Activated CD4-positive, CD25-positive, alpha-beta regulatory T cell treated with anti-CD3 and anti-CD28 coated beads, Interleukin-2, amount 50 U/mL, for 72 hours (primary cell): ENCODE results near the gene MTARC2.

Experiments used
- DNase-seq: peaks from one replicate; pipeline ENCODE4 v3.0.0; 2021

Gene MTARC2

DNA sequence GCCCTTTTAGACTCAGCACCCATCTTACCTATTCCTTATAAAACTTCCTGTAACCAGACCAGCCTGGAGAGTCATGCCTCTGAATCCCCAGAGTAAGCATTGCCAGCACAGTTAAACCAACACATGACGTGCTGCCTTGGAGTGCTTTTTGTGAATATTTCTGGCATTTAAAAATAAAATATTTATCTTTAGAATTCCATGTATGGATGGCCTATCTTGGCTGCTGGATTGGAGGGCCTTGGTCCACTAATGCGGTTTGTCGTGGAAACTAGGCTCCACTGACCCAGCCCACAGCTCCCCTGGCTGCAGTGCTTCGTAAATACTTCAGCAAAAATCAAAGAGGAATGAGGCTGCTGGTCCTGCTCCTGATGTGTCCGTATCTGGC, 56.1 kb downstream of the MTARC2 start:
- DNase-seq: no peak

DNA sequence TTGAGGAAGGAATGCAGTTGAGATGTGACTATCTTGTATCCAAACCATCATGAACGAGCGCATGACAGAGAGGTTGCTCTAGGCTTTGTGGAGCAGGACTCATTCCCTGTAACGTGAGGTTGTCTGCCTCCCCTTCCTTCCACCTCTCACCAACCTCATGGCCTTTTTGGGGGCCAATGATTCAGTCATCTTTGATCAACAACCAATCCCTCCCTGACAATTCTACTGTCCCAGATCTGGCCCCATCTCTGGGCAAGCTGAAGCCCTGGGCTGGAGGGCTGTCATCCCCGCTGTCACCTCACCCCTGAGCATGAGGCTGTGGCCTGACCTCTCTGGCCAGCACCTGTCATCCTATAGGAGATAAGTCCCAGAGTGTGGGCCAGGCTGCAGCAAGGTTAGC, 58.3 kb downstream of the MTARC2 start:
- DNase-seq: no peak

GRCh38 chr1:220807726-220808125, 59.6 kb downstream of the MTARC2 start:
- no peak for DNase-seq

DNA sequence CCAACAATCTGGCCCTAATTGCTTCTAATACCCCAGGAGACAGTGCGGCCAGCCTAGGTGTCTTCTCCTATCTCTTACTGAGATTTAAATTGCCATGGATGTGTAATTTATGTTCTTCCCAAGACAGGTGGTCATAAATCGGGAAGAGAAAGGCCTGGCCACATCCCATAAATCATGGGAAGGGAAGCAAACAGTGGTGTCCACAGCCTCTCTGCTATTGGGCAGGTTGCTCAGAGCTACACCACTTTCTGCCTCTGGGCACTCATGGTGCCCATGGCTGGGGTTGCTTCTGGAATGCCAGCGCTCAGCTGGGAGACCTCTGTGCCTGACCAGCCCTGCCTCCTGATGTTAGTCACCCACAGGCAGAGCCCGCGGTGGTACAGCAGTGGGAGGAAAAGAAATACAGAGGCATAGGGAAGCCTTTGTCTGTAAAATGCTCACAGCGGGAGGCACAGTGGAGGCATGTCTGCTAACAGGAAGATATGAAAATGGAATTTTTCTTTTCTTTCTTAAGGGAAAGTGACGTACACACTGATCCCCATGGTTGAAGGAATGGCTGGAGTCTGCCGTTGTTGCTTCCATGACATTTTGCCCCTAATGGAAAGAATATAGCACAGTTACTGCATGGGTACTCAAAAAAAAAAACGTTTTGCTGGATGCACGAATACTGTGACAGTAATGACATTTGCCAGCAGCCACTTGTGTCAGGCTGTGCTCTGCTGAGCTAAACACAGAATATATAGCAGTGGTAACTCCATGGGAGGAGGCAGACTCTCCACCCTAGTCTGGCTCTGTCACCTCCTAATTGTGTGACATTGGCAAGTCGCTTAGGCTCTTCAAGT, 60.4 kb downstream of the MTARC2 start:
- DNase-seq: no peak

GRCh38 chr1:220809187-220809550, 61.0 kb downstream of the MTARC2 start:
- DNase-seq: no peak

GRCh38 chr1:220809704-220810103, 61.6 kb downstream of the MTARC2 start:
- DNase-seq: no peak

GRCh38 chr1:220810179-220810653, 62.1 kb downstream of the MTARC2 start:
- DNase-seq: peak; percentile 68

DNA sequence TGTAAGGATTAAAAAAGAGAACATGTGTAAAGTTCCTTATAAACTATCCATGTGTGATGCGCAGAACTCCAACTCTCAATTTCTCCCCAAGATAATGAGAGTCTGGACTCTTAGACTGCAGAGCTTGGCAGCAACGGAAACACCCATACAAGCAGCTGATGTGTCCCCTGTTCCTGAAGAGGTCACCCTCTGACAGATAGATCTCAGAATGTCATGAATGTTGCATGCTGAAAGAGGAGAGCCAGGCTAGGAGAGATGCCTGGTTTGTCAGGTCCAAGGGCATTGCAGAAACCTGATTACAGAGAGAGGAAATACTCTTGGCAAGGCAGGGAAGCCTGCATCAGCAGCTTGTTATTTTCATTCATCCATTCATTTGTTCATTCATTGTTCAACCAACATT, 62.8 kb downstream of the MTARC2 start:
- DNase-seq: no peak

DNA sequence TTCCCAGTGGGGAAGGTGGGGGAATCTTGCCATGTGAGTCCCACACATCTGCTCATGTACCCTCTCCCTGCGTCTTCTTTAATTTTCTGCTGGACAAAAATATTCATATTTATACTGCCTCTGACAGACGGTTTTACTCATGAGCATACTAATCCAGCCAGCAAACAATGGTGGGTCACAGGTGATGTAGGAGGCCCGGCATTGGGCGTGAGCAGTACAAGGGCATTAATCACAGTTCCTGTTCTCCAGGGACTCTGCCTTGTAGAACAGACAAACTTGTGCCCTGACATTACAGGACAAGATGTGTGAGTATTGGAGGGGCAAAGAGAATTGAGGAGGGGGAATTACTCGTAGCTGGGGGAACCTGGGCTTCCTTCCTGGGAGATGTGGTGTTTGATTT, 63.6 kb downstream of the MTARC2 start:
- DNase-seq: no peak

DNA sequence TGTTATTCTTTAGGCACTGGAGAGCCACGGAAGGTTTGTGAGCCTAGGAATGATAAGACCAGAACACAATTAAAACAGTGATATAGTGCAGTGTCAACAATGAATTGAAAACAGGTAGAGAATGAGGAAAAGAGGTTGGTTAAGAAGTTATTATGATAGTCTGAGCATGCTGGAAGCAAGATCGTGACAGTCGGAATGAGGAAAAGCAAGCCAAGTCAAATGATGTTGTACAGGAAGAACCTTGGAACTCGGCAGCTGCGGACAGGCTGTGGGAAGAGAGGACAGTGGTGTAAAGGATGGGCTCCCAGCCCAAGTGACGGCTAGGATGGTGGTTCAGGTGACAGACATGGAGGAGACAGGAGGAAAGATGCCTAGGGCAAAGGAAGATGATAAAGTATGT, 64.2 kb downstream of the MTARC2 start:
- no peak for DNase-seq

DNA sequence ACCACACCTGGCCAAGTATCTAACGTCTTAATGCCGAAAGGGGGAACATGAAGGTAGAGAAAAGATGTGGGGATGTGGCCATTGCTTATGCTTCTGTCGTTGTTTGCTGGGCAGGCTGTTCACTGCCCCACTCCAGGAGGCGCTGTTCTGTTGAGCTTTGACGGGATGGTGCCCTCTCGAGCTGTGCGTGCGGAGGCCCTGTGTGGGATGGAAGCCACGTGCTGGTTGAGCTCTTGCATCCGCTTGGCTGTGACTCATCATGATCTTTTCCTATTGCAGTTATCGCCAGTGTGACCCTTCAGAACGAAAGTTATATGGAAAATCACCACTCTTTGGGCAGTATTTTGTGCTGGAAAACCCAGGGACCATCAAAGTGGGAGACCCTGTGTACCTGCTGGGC, 64.9 kb downstream of the MTARC2 start:
- DNase-seq: no peak

DNA sequence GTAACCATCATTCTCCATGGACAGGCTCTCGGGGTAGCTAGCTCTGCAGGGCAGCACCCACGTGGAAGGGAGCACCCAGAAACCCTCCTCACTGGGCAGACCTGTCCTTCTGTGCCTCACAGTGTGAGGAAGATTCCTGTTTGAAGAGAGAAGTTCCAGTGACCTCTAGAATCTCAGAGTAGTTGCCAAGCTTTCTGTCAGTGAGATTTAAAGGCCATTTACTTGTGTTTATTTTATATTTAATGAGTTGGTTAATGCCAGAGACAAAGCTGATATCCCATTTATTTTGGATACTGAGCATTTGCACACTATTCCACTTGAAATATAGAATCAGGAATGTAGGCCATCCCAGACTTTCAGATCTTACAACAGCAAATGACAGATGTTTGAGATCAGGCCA, 67.3 kb downstream of the MTARC2 start:
- no peak for DNase-seq

- DNase-seq: no peak
Observed at GRCh38 chr1:220817907-220818306, 69.8 kb downstream of the MTARC2 start.

GRCh38 chr1:220818421-220819173, 70.5 kb downstream of the MTARC2 start:
- DNase-seq: no peak

DNA sequence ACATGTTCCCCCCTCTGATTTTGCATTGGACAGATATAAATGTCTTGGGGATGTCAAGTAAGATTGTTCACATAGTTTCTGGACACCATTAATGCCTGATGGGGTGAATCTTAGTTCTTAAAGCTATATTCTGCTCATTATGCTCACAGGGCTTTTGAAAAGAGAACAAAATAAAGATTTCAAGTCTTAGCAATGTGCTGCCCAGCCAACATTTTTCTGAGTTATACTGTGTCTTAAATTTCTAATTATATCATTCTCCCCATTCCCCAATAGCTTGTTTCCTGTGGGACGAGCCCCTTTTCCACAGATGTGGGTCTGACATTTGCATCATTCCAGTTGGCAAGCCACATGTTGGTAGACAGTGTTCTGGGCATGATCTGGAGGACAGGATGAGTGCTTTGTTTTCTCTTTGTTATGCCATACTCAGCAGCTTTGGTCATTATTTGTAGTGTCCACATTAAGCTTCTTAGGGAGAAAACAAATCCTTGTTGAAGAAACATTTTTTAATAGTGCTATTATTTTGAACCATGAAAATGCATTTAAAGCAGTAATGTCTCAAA, 71.4 kb downstream of the MTARC2 start:
- DNase-seq: no peak

DNA sequence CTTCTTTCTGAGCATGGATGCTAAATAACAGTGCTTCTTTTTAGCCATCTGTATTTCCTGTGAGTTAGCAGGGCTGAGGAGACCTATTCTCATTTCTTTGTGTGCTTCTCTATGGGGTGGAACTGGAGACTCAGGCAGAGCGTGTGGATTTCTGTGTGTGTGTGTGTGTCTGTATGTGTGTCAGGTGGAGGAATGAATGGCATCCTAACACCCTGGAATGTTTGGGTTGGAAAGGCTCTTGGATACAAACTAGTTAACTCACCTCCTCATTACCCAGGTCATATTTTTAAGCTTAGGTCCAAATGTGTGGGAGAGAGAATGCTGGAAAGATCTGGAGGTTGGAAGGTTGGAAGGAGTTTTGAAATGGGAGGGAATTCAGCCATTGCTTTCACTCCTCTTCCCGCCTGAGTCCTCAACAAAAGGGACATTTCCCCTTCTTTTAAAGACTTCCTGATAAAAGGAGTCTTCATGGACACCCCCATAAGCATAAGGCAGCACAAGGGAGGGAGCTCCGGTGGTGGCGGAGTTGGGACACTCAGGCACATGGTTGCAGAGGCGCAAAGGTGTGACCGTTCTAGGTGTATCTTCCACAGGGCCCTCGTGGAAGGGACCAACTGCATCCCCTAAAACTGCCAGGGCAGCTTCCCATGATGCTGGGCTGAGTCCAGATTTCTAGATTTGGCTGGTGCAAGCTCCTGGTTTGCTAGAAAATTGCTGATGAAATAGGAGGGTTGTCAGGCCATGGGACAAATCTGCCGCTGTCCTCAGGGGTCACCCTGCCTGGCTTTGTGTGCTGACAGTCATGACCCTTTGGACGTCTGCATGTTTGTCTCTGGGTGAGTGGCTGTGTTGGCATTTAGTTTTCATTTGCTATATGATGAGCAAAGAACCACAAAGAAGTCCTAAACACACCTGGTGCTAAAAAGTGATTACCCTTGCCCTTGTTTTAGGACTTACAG, 76.2 kb downstream of the MTARC2 start:
- no peak for DNase-seq

DNA sequence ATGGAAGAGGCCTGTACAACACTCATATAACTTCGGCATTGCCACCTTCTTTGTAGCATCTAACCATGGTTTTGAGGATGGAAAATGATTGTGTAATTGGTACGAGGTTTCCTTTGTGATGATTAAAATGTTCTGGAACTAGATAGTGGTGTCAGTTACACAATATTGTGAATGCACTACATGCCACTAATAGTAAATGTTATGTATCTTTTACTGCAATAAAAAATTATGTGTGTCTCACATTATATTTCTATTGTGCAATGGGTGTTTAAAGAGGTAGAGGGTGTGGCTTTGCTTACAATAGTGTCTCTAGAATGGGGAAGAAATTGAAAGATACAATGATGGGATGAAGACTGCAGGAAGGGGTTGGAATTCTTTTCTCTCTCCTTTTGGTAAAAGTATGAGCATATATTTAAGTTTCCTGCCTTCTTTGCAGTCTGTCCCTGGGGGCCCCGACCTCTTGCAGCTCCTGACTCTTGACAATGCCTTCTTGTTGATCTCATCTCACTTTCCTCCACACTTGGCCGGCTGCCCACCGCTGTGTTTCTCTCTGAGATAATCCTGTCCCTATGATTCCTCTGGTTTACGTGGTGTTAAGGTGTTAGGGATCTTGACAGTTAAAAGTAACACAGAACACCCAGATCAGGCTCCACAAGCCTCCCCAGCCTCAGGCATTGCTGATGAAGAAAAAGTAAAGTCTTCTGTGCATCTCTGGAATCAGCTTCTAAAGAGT, 77.9 kb downstream of the MTARC2 start:
- DNase-seq: no peak

DNA sequence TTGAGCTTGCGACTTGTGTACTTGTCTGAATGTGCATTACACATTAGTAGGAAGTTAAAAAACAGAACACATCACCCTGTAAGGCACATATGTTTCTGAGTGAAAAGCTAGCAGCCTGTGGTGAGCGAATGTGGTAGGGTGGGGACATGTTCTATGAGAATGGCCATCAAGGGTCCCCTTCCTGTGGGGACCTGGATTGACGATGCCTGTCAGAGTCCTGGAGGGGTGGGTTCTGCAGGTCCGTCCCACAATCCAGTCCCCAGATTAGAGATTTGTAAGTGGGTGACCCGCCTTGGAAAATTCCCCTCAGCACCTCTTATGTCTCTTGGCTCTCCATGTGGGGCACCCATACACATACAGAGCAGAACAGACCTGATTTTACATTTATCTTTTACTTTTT, 78.6 kb downstream of the MTARC2 start:
- DNase-seq: no peak

DNA sequence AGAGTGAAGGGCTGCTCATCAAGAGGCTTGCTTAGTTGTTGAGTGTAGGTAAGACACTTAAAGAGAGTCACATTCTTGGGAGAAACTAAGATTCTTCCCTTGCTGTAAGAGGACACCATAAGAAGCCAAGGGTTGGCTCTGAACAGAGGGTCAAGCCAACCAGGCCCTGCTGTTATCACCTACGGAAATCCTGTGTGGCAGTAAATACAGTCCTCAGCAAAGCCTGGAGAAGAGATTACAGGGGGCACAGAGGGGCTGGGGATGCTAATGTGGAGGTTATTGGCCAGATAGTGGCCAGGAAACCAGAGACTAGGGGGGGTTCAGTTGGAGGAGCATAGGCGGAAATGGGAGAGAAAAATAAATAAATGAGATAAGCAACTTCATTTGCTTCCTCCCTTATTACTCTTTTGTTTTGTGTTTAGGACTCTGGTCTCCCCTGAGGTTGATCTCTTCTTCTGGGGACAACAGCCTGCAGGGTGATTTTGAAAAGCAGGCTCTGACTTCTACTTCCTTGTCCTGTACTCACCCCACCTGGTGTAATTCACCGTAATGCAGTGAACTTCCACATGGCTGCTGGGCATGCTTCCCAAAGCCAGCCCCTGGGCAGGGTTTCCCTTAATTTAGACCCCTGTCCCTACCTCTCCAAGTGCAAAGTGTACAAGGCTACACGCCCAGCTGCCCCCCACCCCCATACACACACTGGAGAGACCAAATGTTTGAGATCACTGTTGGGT, 79.5 kb downstream of the MTARC2 start:
- no peak for DNase-seq

- no peak for DNase-seq
Observed at GRCh38 chr1:220828179-220828490, 80.0 kb downstream of the MTARC2 start.

DNA sequence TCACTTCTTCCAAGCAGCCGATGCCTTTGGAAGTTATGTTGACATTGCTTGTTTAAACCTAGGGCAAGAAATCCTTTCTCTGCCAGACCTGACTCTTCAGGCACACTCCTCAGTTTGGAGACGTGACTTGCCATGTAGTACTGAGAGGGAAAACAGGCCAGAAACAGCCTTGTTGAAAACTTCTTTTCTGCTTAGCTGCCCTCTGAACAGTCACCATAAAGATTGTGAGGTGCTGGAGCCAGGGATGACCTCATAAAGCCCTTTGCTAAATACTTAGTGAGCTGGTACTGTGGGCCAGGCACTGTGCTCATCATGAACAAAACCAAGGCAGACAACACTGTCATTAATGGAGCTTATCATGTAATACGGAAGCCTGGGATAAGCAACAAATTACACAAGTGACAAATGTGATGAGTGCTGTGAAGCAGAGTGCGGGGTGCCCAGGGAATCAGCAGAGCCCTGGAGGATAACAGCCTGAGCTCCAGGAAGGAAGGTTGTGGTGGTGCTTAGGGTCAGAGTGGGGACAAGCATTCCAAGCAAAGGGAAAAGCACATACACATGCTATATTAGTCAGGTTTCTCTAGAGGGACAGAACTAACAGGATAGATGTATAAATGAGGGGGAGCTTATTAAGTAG, 80.9 kb downstream of the MTARC2 start:
- no peak for DNase-seq
